OCI-LY3 (cell line): Measurements from ENCODE around the gene ANKRD37.

Source experiments
- CTCF ChIP-seq: fragments of 200-600, 300-600 bp; sonication (generic); IDR thresholded peaks from 2 replicates; pipeline ENCODE4 v1.5.1; 2014; ENCODE audit warnings: antibody characterized with exemption, low read length, low read depth
- EZH2phosphoT487 ChIP-seq: fragments of 200-600 bp; shearing (Covaris generic); IDR thresholded peaks from 2 replicates; pipeline ENCODE4 v1.6.1; 2018; ENCODE audit warnings: antibody characterized with exemption, mixed run types, low read depth

DNA sequence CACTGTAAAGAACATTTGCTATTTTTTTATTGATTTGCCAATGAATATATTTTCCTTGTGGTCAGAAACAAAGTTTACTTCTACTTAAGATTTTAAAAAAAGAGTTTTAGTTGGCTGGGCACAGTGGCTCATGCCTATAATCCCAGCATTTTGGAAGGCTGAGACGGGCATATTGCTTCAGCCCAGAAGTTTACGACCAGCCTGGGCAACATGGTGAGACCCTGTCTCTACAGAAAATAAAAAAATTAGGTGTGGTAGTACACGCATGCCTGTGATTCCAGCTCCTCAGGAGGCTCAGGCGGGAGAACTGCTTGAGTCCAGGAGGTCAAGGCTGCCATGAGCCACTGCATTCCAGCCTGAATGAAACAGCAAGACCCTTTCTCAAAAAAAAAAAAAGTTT, 37.7 kb upstream of the ANKRD37 start:
- TF ChIP-seq CTCF (no peak), EZH2phosphoT487 (no peak)
